AG10803 (cell line): ENCODE results near the gene TRAF3IP1.

Source experiments
- DNase-seq: peaks from one replicate; pipeline ENCODE4 v3.0.0; 2010; ENCODE audit warnings: low read depth
- H3K4me3 ChIP-seq: 2 replicates; pipeline ENCODE4 v1.5.1; 2011; ENCODE audit warnings: mild to moderate bottlenecking, low read length, control low read depth
- TF ChIP-seq, protein P1 (sequence below): conservative IDR thresholded peaks from 2 replicates; pipeline ENCODE4 v1.5.1; 2011; ENCODE audit warnings: mild to moderate bottlenecking, low read length, control low read depth, inconsistent platforms

TRAF3IP1 gene

GRCh38 chr2:238412067-238412767 is 91.9 kb downstream of the TRAF3IP1 start:
- no peak overlapping the region for H3K4me3 ChIP-seq
- TF ChIP-seq, protein P1, sequence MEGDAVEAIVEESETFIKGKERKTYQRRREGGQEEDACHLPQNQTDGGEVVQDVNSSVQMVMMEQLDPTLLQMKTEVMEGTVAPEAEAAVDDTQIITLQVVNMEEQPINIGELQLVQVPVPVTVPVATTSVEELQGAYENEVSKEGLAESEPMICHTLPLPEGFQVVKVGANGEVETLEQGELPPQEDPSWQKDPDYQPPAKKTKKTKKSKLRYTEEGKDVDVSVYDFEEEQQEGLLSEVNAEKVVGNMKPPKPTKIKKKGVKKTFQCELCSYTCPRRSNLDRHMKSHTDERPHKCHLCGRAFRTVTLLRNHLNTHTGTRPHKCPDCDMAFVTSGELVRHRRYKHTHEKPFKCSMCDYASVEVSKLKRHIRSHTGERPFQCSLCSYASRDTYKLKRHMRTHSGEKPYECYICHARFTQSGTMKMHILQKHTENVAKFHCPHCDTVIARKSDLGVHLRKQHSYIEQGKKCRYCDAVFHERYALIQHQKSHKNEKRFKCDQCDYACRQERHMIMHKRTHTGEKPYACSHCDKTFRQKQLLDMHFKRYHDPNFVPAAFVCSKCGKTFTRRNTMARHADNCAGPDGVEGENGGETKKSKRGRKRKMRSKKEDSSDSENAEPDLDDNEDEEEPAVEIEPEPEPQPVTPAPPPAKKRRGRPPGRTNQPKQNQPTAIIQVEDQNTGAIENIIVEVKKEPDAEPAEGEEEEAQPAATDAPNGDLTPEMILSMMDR, result no peak
- DNase-seq, result no peak

- no peak overlapping the region for H3K4me3 ChIP-seq
- TF ChIP-seq, protein P1, result no peak
- DNase-seq, result no peak
These were observed 93.0 kb downstream of the TRAF3IP1 start for GRCh38 chr2:238413368-238413767.

DNA sequence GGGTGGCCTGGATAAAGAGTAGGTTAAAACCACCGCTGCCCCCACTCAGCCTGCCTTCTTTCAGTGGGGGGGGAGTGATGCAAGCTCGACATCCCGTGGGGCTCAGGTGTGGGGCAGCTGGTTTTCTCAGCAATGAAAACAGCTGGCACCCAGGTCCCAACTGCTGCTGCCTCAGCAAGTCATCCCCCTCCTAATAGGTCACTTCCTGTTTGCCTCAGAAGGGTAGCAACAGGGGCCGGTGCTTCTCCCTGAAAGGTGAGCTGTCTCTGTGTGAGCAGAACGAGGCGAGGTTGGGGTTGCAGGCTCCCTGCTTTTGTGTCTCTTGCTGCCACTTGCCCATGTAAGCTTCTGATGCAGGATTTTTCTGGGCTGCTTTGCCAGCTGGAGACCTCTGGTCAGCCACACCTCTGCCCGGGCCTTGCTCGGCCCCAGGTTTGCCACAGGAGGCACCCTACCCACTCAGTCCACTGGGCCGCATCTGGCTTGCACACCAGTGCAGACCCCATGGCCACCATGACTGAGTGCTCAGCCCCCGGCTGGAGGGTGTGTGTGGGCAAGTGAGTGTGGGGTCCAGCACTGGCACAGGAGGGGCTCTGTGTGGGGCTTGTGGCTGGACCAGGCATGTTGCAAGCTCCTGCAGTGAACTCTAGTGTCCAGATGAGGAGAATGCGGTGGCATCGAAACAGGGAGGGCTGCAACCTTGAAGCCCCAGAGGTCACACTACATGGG is 94.9 kb downstream of the TRAF3IP1 start:
- TF ChIP-seq, protein P1, result no peak
- DNase-seq, result no peak
- no peak overlapping the region for H3K4me3 ChIP-seq

- H3K4me3 ChIP-seq, result no peak overlapping the region
- TF ChIP-seq, protein P1, result no peak
These were observed 95.6 kb downstream of the TRAF3IP1 start for GRCh38 chr2:238415893-238416292.

DNA sequence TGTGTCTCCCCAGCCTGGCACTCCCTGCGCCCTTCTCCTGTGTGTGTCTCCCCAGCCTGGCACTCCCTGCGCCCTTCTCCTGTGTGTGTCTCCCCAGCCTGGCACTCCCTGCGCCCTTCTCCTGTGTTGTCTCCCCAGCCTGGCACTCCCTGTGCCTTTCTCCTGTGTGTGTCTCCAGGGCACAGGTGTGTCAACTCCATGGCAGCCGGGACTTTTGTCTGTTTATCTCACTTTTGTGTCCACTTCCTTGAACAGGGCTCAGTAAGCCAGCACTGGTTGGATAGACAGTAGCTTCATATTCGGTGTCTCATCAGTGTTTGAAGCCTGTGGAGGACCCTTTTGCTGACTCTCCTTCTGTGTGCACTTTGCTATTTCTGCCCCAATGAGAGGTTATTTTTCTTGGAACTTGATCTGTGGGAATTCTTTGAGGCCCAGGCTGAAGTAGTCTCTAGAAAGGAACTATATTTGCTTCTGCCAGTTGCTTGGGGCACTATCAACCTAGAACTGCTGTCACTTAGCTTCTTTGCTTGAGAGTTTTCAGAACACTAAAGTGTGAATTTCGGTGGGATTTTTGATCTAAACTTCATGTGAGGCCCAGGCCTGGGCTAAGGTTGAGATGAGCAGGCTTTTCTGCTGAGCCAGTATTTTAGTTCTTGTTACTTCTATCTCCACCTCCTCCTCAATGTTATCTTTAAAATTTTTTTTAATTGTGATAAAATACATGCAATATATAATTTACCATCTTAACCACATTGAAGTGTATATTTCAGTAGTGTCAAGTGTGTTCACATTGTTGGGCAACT is 98.1 kb downstream of the TRAF3IP1 start:
- no peak for DNase-seq
- TF ChIP-seq, protein P1, result no peak
- H3K4me3 ChIP-seq, result no peak overlapping the region

More at GRCh38 chr2:238415893-238416292, 95.6 kb downstream of the TRAF3IP1 start:
- no peak for DNase-seq

DNA sequence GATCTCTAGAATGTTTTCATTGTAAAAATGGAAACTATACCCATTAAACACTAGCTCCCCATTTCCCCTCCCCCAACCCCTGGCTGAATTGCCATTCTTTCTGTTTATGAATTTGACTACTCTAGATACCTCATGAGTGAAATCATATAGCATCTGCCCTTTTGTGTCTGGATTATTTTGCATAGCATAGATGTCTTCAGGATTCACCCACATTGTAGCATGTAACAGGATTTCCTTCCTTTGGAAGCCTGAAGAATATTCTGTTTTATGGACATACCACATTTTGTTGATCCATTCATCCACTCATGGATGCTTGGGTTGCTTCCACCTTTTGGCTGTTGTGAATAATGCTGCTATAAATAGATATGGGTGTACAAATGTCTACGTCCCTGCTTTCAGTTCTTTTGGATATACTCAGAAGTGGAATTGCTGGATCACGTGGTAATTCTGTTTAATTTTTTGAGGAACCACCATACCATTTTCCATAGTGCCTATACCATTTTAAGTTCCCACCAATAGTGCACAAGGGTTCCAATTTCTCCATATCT is 98.8 kb downstream of the TRAF3IP1 start:
- no peak for DNase-seq
- H3K4me3 ChIP-seq, result no peak overlapping the region
- TF ChIP-seq, protein P1, result no peak
